HAP-1 (cell line): Measurements from ENCODE around the gene CCR5.

Source experiments
- DNase-seq, 2 experiments: peaks; one replicate each; pipeline ENCODE4 v3.0.0-alpha.2; 2016 to 2020; ENCODE audit warnings: low spot score in 2 of 2
- H3K27me3 ChIP-seq: fragments of 250-450 bp; sonication (Bioruptor Pico); 2 replicates; pipeline ENCODE4 v1.5.1; 2020; ENCODE audit warnings: low read depth, mild to moderate bottlenecking, moderate library complexity
- H3K36me3 ChIP-seq: fragments of 250-450 bp; sonication (Bioruptor Pico); replicated peaks from 2 replicates; pipeline ENCODE4 v1.5.1; 2020; ENCODE audit warnings: mild to moderate bottlenecking
- H3K4me1 ChIP-seq: fragments of 250-450 bp; sonication (Bioruptor Pico); 2 replicates; pipeline ENCODE4 v1.5.1; 2020; ENCODE audit warnings: mild to moderate bottlenecking
- H3K4me3 ChIP-seq: fragments of 250-450 bp; sonication (Bioruptor Pico); 2 replicates; pipeline ENCODE4 v1.5.1; 2020; ENCODE audit warnings: mild to moderate bottlenecking, moderate library complexity
- H3K9me3 ChIP-seq: fragments of 250-450 bp; sonication (Bioruptor Pico); 2 replicates; pipeline ENCODE4 v1.5.1; 2020; ENCODE audit warnings: mild to moderate bottlenecking, moderate library complexity
- in situ Hi-C: fragments of 300-500 bp; cut with MboI; formaldehyde crosslinking; loops from 3 replicates; pipeline ENCODE4 v1.14.3; 2020; ENCODE audit warnings: low sequenced_read_pairs, inconsistent platforms, mixed read lengths

Gene CCR5

DNA sequence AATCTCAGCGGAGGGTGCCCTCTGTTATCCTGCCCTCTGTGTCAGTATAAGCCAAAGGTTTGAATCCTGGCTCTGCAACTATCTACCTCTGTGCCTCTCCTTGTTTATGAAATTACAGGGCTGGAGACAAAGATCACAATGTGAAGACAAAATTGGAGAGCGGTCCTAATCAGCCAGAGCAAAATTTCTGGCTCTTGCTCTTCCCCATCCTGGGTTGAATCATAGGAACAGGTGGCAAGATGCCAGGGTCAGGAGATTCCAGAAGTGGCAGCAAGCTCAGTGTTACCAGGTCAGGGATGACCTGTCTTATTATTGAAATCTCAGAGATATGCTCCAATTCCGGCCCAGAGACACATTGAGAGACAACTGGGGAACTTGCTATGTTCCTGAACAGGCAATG lies 19.1 kb upstream of the CCR5 start:
- peaks cover 11% of the 10 kb centered on the region for H3K27me3 ChIP-seq
- H3K36me3 ChIP-seq = no peaks in the 10 kb centered on the region
- H3K4me1 ChIP-seq = no peaks in the 10 kb centered on the region
- DNase-seq = no peak
- H3K9me3 ChIP-seq = peaks cover 2% of the 10 kb centered on the region; the same call in 1 of the 2 replicates
- in situ Hi-C loops = no loop called here
- H3K4me3 ChIP-seq = no peak overlapping the region

DNA sequence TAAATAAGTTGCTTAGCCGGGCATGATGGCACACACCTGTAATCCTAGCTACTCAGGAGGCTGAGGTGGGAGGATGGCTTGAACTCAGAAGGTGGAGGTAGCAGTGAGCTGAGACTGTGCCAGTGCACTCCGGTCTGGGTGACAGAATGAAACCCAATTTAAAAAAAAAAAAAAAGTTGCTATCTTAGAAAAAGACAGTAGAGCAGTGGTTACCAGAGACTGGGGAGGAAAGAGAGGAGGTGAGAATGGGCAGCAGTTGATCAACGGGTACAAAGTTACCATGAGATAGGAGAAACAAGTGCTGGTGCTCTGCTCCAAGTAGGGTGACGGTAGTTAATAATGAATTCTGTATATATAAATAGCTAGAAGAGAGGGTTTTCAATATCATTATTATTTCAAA lies 17.7 kb upstream of the CCR5 start:
- Histone ChIP-seq H3K4me1 (no peaks in the 10 kb centered on the region), H3K4me3 (no peak overlapping the region), H3K36me3 (no peaks in the 10 kb centered on the region), H3K27me3 (peaks cover 11% of the 10 kb centered on the region), H3K9me3 (peaks cover under 1% of the 10 kb centered on the region; the same call in 1 of the 2 replicates)
- no peak for DNase-seq
- in situ Hi-C loops = no loop called here

DNA sequence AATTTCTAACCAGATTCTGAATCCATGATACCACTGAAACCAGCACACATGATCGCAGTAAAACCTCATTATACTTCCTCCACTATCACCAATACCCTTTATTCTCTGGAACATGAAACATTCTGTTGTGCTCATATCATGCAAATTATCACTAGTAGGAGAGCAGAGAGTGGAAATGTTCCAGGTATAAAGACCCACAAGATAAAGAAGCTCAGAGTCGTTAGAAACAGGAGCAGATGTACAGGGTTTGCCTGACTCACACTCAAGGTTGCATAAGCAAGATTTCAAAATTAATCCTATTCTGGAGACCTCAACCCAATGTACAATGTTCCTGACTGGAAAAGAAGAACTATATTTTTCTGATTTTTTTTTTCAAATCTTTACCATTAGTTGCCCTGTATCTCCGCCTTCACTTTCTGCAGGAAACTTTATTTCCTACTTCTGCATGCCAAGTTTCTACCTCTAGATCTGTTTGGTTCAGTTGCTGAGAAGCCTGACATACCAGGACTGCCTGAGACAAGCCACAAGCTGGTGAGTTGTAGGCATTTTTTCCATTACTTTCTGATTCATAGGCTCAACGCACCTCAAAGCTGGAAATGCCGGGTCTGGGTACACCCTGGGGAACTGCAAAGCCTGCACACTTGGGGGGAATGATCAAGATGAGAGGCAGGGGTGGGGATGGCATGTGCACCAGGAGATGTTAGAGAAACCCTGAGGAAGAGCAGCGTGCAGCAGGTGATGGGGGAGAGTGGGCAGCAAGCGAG lies 16.9 kb upstream of the CCR5 start, which contains the start of gene CCR2:
Gene CCR2 (plus strand): TSS at position 465 of the 764 bp plus-strand sequence. CDS start 3,417 bp downstream, outside the sequence.
- peaks cover 11% of the 10 kb centered on the region for H3K27me3 ChIP-seq
- DNase-seq = no peak
- no peaks in the 10 kb centered on the region for H3K4me1 ChIP-seq
- no peaks in the 10 kb centered on the region for H3K9me3 ChIP-seq
- in situ Hi-C loops = no loop called here
- H3K4me3 ChIP-seq = no peak within 1 kb of the TSS
- H3K36me3 ChIP-seq = no peaks in the 10 kb centered on the region

DNA sequence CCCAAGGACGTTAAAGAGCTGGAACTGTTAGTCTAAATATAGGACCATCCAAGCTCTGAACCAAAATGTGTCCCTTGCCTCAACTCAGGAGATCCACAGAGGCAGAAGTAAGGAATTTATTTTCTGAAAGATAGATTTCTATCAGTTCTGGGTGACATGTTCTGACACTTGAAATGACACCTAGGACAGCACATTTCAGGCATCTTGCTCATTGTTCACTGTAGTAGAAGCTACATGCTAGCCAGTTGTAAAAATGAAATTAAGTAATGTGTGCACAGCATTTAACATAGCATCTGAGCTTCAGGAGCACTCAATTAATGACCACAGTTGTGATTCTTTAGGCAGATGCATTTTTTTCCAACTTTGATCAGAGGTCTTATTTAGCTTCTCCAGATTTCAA lies 16.3 kb upstream of the CCR5 start:
- Histone ChIP-seq H3K4me1 (no peaks in the 10 kb centered on the region), H3K36me3 (no peaks in the 10 kb centered on the region), H3K4me3 (no peak overlapping the region), H3K27me3 (peaks cover 11% of the 10 kb centered on the region), H3K9me3 (no peaks in the 10 kb centered on the region)
- DNase-seq = no peak
- in situ Hi-C loops = no loop called here

DNA sequence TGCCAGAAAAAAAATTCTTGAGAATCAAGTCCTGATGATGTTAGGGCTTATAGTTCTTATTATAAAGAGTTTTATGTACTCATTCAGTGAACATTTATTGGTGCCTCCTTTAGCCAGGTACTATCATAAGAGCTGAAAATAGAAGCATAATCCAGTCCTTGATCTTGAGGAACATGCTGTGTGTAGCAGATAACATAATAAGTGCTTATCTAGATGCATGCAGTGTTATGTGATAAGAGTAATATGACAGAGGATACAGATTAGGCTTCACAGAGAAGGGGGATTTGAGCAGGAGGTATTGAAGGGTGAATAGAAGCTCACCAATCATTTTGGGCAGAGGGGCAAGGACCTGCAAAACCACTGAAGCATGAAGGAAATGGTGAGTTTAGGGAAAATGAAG lies 15.8 kb upstream of the CCR5 start:
- H3K36me3 ChIP-seq = no peaks in the 10 kb centered on the region
- H3K9me3 ChIP-seq = no peaks in the 10 kb centered on the region
- no peak for DNase-seq
- in situ Hi-C loops = no loop called here
- no peak overlapping the region for H3K4me3 ChIP-seq
- no peaks in the 10 kb centered on the region for H3K4me1 ChIP-seq
- peaks cover 13% of the 10 kb centered on the region for H3K27me3 ChIP-seq

DNA sequence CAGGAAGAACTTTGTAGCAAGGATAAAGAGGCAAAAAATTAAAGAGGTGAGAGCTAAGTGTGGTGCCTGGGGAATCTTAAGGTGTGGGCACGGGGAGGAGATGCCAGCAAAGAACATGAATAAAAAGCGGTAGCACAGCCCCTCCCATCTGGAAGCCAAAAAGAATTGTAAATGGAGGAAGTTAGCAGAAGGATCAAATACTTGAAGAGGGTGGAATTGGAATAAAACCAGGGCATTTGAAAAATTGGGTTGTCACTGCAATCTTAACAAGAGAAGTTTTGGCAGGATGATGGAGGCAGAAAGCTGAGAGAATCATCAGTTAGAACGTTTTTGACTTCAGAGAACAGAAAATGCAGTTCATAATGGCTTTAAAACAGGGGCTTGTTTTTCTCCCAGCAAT lies 14.5 kb upstream of the CCR5 start:
- DNase-seq = no peak
- Histone ChIP-seq H3K4me1 (no peaks in the 10 kb centered on the region), H3K27me3 (peaks cover 13% of the 10 kb centered on the region), H3K9me3 (no peaks in the 10 kb centered on the region), H3K36me3 (no peaks in the 10 kb centered on the region), H3K4me3 (no peak overlapping the region)
- in situ Hi-C loops = no loop called here

DNA sequence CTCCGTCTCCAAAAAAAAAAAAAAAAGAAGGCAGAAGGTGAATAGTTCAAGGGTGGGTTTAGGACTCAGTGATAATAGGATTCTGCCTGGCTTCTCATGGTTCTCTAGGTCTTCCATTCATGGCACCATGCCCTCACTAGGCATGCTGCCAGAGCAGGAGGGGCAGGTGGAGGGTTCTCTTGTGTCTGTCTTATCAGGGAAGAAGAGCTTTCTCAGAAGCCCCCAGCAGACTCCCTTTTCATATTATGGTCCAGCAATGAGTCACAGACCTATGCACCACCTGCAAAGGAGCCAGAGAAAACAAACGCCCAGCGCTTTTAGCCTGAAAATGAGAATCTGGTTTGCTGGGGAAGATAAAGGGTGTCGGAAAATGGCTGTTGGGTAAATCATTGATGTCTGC lies 13.8 kb upstream of the CCR5 start:
- H3K4me1 ChIP-seq = no peaks in the 10 kb centered on the region
- in situ Hi-C loops = no loop called here
- no peaks in the 10 kb centered on the region for H3K36me3 ChIP-seq
- DNase-seq = no peak
- H3K4me3 ChIP-seq = no peak overlapping the region
- peaks cover 13% of the 10 kb centered on the region for H3K27me3 ChIP-seq
- H3K9me3 ChIP-seq = no peaks in the 10 kb centered on the region

DNA sequence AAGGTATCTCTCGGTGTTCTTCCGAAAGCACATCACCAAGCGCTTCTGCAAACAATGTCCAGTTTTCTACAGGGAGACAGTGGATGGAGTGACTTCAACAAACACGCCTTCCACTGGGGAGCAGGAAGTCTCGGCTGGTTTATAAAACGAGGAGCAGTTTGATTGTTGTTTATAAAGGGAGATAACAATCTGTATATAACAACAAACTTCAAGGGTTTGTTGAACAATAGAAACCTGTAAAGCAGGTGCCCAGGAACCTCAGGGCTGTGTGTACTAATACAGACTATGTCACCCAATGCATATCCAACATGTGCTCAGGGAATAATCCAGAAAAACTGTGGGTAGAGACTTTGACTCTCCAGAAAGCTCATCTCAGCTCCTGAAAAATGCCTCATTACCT lies 12.3 kb upstream of the CCR5 start:
- no peaks in the 10 kb centered on the region for H3K36me3 ChIP-seq
- in situ Hi-C loops = no loop called here
- no peaks in the 10 kb centered on the region for H3K9me3 ChIP-seq
- no peaks in the 10 kb centered on the region for H3K4me1 ChIP-seq
- no peak for DNase-seq
- peaks cover 10% of the 10 kb centered on the region for H3K27me3 ChIP-seq
- no peak overlapping the region for H3K4me3 ChIP-seq

DNA sequence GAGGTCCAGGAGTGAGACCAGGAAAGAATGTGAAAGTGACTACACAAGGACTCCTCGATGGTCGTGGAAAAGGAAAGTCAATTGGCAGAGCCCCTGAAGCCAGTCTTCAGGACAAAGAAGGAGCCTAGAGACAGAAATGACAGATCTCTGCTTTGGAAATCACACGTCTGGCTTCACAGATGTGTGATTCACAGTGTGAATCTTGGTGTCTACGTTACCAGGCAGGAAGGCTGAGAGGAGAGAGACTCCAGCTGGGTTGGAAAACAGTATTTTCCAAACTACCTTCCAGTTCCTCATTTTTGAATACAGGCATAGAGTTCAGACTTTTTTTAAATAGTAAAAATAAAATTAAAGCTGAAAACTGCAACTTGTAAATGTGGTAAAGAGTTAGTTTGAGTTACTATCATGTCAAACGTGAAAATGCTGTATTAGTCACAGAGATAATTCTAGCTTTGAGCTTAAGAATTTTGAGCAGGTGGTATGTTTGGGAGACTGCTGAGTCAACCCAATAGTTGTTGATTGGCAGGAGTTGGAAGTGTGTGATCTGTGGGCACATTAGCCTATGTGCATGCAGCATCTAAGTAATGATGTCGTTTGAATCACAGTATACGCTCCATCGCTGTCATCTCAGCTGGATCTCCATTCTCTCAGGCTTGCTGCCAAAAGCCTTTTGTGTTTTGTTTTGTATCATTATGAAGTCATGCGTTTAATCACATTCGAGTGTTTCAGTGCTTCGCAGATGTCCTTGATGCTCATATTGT lies 10.8 kb upstream of the CCR5 start:
- no peaks in the 10 kb centered on the region for H3K9me3 ChIP-seq
- H3K36me3 ChIP-seq = no peaks in the 10 kb centered on the region
- peaks cover 5% of the 10 kb centered on the region; the same call in 1 of the 2 replicates for H3K27me3 ChIP-seq
- in situ Hi-C loops = no loop called here
- H3K4me1 ChIP-seq = no peaks in the 10 kb centered on the region
- no peak for DNase-seq
- H3K4me3 ChIP-seq = no peak overlapping the region

DNA sequence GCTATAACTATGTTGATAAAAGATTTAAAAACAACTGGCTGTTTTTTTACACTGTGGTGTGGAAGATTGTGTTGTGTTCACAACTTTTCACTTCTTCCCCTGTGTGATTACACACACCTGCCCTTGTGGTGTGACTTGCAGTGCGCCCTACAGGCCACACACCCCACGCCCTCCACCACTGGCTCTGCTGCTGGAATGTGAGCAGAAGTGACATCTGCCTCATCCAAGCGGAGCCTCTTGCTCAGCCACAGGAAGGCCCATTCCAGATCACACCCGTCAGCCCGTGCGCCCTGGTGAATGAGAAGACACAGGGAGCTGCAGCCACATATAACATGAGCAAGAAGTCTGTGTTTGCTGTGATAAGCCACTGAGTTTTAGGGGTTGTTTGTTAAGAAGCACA lies 9.8 kb upstream of the CCR5 start:
- Histone ChIP-seq H3K36me3 (no peaks in the 10 kb centered on the region), H3K27me3 (peaks cover 5% of the 10 kb centered on the region; the same call in 1 of the 2 replicates), H3K4me1 (no peaks in the 10 kb centered on the region), H3K9me3 (no peaks in the 10 kb centered on the region), H3K4me3 (no peak overlapping the region)
- in situ Hi-C loops = no loop called here
- DNase-seq = no peak

DNA sequence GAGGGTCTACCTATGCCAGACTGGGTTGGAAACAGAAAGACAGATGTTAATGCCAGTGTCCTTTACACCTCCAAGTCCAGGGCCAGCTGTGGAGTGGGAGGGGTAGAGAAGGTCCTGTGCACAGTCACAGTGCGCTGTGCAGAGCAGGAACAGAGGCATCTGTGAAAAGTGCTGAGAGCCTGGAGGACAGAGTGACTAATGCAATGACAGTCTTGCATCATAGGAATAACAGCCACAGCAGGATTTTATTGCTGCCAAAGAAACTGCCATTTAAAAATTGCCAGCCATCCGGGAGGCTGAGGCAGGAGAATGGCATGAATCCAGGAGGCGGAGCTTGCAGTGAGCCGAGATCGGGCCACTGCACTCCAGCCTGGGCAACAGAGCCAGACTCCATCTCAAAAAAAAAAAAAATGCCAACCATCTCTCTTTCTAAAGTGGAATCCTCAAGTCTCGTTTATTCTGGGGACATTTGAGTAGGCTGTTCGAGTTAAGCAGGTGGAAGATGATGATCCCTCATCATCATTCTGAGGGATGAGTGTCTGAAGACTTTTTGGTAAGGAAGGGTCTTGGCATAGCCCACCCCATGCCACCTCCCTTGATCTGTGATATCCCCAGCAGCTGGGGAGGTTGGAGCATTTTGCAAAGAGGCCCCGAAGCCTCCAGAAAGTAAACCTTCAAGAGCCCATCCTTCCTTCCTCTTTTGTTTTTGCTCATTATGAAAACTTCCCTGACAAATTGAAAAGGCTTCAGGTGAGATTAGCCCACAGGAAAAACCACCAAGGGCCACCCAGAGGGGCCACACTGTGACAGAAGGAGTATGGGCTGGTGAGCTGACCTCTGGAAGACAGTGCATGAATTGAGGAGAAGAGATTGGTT lies 9.1 kb upstream of the CCR5 start:
- Histone ChIP-seq H3K4me1 (no peaks in the 10 kb centered on the region), H3K9me3 (no peaks in the 10 kb centered on the region), H3K36me3 (no peaks in the 10 kb centered on the region), H3K27me3 (0 out of 2 replicates have a peak, but pooled peaks cover 5% of the 10 kb centered on the region), H3K4me3 (no peak overlapping the region)
- in situ Hi-C loops = no loop called here
- no peak for DNase-seq

DNA sequence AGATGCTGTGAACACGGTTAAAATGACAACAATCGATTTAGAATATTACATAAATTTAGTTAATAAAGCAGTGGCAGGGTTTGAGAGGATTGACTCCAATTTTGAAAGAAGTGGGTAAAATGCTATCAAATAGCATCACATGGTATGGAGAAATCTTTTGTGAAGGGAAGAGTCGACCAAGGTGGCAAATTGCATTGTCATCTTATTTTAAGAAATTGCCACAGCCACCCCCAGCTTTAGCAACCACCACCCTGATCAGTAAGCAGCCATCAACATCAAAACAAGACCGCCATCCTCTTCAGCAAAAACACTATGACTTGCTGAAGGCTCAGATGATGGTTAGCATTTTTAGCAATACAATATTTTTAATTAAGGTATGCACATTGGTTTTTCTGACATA lies 5.7 kb upstream of the CCR5 start:
- Histone ChIP-seq H3K4me1 (no peaks in the 10 kb centered on the region), H3K36me3 (no peaks in the 10 kb centered on the region), H3K27me3 (peaks cover 22% of the 10 kb centered on the region), H3K4me3 (no peak overlapping the region), H3K9me3 (no peaks in the 10 kb centered on the region)
- in situ Hi-C loops = no loop called here
- no peak for DNase-seq

DNA sequence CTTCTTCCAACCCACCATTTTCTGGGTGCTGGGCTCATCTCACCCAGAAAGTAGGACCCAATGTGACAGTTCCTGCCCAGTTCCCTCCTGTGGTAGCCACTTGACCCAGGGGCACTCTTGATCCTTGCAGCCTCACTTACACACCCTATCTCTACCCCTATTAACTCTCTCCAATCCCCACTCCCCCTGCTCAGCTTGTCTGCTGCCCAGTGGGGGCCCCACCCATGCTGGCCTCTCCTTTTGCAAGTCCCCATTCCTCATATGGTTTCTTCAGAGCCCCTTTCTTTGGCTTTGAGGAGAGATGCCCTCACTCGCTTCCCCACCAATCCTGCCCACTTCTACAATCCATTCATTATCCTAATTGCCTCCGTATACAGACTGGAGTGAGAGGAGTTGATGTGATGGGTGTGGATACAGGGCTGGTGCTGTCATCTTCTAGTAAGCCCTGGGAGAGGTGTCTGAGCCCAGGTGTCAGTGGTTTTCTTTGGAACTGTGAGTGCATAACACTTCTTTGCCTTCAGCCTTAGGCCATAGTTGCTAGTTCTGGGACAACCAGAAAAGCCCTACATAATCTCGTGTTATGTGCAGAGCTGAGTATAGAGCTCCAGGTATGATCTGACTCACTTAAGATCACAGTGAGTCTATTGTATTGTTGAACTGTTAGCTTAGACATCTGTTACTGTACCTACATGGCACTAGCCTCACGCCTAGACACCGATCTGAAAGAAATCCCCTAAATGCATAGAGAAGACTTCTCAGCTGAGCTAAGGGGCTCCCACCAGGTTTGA lies 4.8 kb upstream of the CCR5 start:
- H3K4me1 ChIP-seq = no peaks in the 10 kb centered on the region
- H3K9me3 ChIP-seq = no peaks in the 10 kb centered on the region
- H3K27me3 ChIP-seq = peaks cover 27% of the 10 kb centered on the region
- H3K36me3 ChIP-seq = no peaks in the 10 kb centered on the region
- in situ Hi-C loops = no loop called here
- H3K4me3 ChIP-seq = no peak overlapping the region
- no peak for DNase-seq
